ENCODE measurements around the gene GPX5.

DNA sequence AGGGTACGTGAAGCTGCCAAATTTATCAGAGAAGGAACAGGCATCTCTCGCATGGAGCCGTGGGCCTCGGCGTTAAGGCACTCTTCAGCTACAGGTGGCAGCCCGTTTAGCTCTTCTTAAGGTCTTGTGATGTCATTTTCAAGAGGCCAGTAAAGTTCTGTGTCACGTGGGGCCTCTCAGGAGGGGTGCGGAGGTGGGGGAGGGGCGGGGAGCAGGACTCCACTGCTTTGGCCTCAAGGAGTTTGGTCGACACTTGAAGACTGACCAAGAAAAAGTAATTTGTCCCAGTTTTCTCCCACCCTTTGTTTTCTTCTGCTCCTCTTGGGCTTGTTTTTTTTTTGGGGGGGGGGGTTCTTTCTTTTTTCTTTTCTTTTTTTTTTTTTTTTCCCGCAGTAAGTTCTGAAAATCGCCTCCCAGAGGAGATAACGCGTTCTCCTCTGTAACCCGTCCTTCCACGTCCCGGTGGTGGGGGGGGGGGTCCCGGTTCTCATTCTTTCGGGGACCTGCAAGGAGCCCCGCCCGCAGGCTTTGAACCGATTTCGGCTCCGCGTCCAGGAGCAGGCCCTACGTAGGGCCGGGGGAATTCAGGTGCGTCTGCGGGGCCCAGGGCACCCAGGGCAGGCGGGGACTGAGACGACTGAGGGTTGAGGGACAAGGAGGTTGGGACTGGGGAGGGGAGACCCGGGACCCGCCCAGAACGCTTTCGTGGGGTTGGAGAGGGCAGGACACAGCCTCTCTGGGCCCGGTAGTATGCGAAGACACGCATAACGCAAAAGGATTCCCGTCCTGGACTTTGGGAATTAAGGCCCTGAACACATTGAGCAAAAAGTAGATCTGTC, 36.1 kb upstream of the GPX5 start:
- peak in 1 of 2 donors; percentile 47 for TF ChIP-seq POLR2A (IDR thresholded peaks at IDR 0.05)
- TF ChIP-seq, protein P1, sequence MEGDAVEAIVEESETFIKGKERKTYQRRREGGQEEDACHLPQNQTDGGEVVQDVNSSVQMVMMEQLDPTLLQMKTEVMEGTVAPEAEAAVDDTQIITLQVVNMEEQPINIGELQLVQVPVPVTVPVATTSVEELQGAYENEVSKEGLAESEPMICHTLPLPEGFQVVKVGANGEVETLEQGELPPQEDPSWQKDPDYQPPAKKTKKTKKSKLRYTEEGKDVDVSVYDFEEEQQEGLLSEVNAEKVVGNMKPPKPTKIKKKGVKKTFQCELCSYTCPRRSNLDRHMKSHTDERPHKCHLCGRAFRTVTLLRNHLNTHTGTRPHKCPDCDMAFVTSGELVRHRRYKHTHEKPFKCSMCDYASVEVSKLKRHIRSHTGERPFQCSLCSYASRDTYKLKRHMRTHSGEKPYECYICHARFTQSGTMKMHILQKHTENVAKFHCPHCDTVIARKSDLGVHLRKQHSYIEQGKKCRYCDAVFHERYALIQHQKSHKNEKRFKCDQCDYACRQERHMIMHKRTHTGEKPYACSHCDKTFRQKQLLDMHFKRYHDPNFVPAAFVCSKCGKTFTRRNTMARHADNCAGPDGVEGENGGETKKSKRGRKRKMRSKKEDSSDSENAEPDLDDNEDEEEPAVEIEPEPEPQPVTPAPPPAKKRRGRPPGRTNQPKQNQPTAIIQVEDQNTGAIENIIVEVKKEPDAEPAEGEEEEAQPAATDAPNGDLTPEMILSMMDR (IDR thresholded peaks at IDR 0.05): no peak
